Stomach (tissue), 9 donors: ENCODE measurements around the gene UHRF1. TPM values are rescaled to one million over a fixed set of nuclear protein-coding genes. Genes with fewer than 3 reads are reported as not detected.

Experiments
- DNase-seq, 2 donors: peaks; one replicate each; pipeline versions ENCODE4 v3.0.0 to v3.0.0-alpha.2; 2013 to 2019
- H3K27ac ChIP-seq, 5 donors: fragments of 200-600 bp in 4 of 5; sonication (generic) in 4 of 5; one replicate each; pipeline ENCODE4 v1.5.1; 2013 to 2019; ENCODE audit warnings: mild to moderate bottlenecking in 1 of 5, moderate library complexity in 1 of 5
- H3K27me3 ChIP-seq, 3 donors: fragments of 200-600 bp; sonication (generic); one replicate each; pipeline ENCODE4 v1.5.1; 2017 to 2019; ENCODE audit warnings: mixed run types in 1 of 3
- H3K36me3 ChIP-seq, 4 donors: fragments of 200-600 bp; sonication (generic); 1 replicate in 3 of 4; 2 replicates in 1 of 4; pipeline ENCODE4 v1.5.1; 2016 to 2019
- H3K4me1 ChIP-seq, 4 donors: fragments of 200-600 bp; sonication (generic); one replicate each; pipeline ENCODE4 v1.5.1; 2016 to 2019
- H3K4me3 ChIP-seq, 4 donors: fragments of 200-600 bp; sonication (generic) in 3 of 4; one replicate each; pipeline ENCODE4 v1.5.1; 2016 to 2019; ENCODE audit warnings: mild to moderate bottlenecking in 1 of 4
- H3K9me3 ChIP-seq, 4 donors: fragments of 200-600 bp; sonication (generic); one replicate each; pipeline ENCODE4 v1.5.1; 2016 to 2019
- CTCF ChIP-seq, 7 experiments: fragments of 450-650 bp in 4 of 7; fragments of 200-600 bp in 3 of 7; sonication (generic) in 3 of 7; IDR thresholded peaks; one replicate each; pipeline ENCODE4 v1.5.1; 2016 to 2019; ENCODE audit warnings: antibody characterized with exemption in 7 of 7, control low read depth in 2 of 7, mild to moderate bottlenecking in 1 of 7
- EP300 ChIP-seq: sonication (generic); formaldehyde crosslinking; IDR thresholded peaks from one replicate; pipeline ENCODE4 v1.6.1; 2017; ENCODE audit warnings: antibody characterized with exemption
- POLR2A ChIP-seq, 4 donors: fragments of 450-650 bp; IDR thresholded peaks; one replicate each; pipeline ENCODE4 v1.6.1; 2016; ENCODE audit warnings: antibody characterized with exemption in 4 of 4, control low read depth in 2 of 4, mild to moderate bottlenecking in 1 of 4, moderate library complexity in 1 of 4
- POLR2AphosphoS5 ChIP-seq, 3 donors: sonication (generic); formaldehyde crosslinking; IDR thresholded peaks; one replicate each; pipeline ENCODE4 v1.6.1; 2016; ENCODE audit warnings: antibody characterized with exemption in 3 of 3
- WGBS, 5 donors: extraction: QIAGEN DNeasy Blood & Tissue Kit in 3 of 5; methylation state at CpG; one replicate each; pipeline versions ENCODE4 v1.1.5 to v1.1.7; 2013 to 2018; 5-methylcytosine and 5-hydroxymethylcytosine counted together
- intact Hi-C: fragments of 100-400 bp; cut with DNase I; formaldehyde crosslinking; loops from one replicate; pipeline ENCODE4 v1.15.1; 2023; ENCODE audit warnings: low total_unique reads
- polyA plus RNA-seq, 3 donors: library from polyadenylated mRNA; stranded (reverse); fragments of 200-250 nt; gene quantifications; one replicate each; pipeline ENCODE4 v1.2.3, GENCODE V29; 2013
- total RNA-seq, 5 donors: library from RNA; depleted of rRNA; stranded (reverse); fragments of >200 nt; gene quantifications; one replicate each; pipeline versions ENCODE4 v1.1.0 to v1.2.3, GENCODE V29; 2014 to 2016
- donor health status: healthy with polysubstance abuse.
- donor health status: Bipolar disorder and iron deficiency.
- donor health status: healthy.

UHRF1 gene
- total and polyA plus RNA-seq, 8 donors, result 0.58 to 20.5 (median 4.1) TPM

GRCh38 chr19:4955274-4955673, 46.0 kb downstream of the UHRF1 start:
- H3K27ac ChIP-seq, result no peak overlapping the region
- peaks cover 0 to 42% (median 0%) of the 10 kb centered on the region in 4 donors for H3K36me3 ChIP-seq
- no peak overlapping the region for H3K4me3 ChIP-seq
- intact Hi-C loops, result no loop called here
- no peaks in the 10 kb centered on the region for H3K27me3 ChIP-seq
- no peaks in the 10 kb centered on the region for H3K4me1 ChIP-seq
- TF ChIP-seq POLR2AphosphoS5 (IDR thresholded peaks at IDR 0.05) (no peak), POLR2A (IDR thresholded peaks at IDR 0.05) (no peak), CTCF (IDR thresholded peaks at IDR 0.05) (no peak), EP300 (no peak)
- DNase-seq, result no peak
- WGBS, 5 donors, result 95 to 97% (median 95%) methylated on average over 10 of the region's 10 CpGs
- no peaks in the 10 kb centered on the region for H3K9me3 ChIP-seq

GRCh38 chr19:4957981-4958380, 48.7 kb downstream of the UHRF1 start:
- Histone ChIP-seq H3K4me3 (no peak overlapping the region), H3K9me3 (no peaks in the 10 kb centered on the region), H3K4me1 (no peaks in the 10 kb centered on the region), H3K27ac (no peak overlapping the region), H3K27me3 (no peaks in the 10 kb centered on the region), H3K36me3 (peaks cover 0 to 47% (median 0%) of the 10 kb centered on the region in 4 donors)
- intact Hi-C loops, result no loop called here
- DNase-seq, result no peak
- TF ChIP-seq CTCF (IDR thresholded peaks at IDR 0.05) (no peak), POLR2A (IDR thresholded peaks at IDR 0.05) (no peak), POLR2AphosphoS5 (IDR thresholded peaks at IDR 0.05) (no peak), EP300 (no peak)
- 87 to 97% (median 94%) methylated on average over 4 to 8 of the region's 8 CpGs for WGBS, 5 donors

DNA sequence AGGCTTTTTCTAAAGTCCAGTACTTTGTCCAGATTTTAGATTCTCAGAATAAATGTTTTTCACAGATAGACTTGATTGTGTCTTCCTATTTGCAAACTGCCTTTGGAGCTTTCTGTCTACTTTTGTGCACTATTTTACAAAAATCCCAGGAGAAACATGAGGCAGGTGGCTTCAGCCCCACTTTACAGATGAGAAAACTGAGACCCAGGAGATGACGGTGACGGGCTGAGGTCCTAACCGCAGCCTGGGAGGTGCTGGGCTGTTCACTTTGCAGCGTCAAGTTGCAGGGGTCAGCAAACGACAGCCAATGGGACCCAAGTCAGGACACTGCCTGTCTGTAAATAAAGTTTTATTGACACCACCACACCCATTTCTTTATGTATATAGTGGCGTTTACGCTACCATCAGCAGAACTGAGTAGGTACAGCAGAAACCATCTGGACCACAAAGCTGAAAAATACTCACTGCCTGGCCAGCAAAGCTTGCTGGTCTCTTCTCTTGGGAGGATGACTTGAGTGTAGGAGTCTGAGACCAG, 52.9 kb downstream of the UHRF1 start:
- H3K27me3 ChIP-seq, result no peaks in the 10 kb centered on the region
- intact Hi-C loops, result no loop called here
- no peak overlapping the region for H3K27ac ChIP-seq
- no peaks in the 10 kb centered on the region for H3K4me1 ChIP-seq
- WGBS, 5 donors, result 88 to 93% (median 92%) methylated on average over 7 of the region's 7 CpGs
- no peak for DNase-seq
- peaks cover 0 to 21% (median 0%) of the 10 kb centered on the region in 4 donors for H3K36me3 ChIP-seq
- no peak overlapping the region for H3K4me3 ChIP-seq
- H3K9me3 ChIP-seq, result no peaks in the 10 kb centered on the region
- TF ChIP-seq EP300 (no peak), POLR2A (IDR thresholded peaks at IDR 0.05) (no peak), POLR2AphosphoS5 (IDR thresholded peaks at IDR 0.05) (no peak), CTCF (IDR thresholded peaks at IDR 0.05) (no peak)

GRCh38 chr19:4965061-4965460, 55.8 kb downstream of the UHRF1 start:
- no peak overlapping the region for H3K27ac ChIP-seq
- DNase-seq, result no peak
- TF ChIP-seq CTCF (IDR thresholded peaks at IDR 0.05) (no peak), POLR2A (IDR thresholded peaks at IDR 0.05) (no peak), EP300 (no peak), POLR2AphosphoS5 (IDR thresholded peaks at IDR 0.05) (no peak)
- H3K27me3 ChIP-seq, result no peaks in the 10 kb centered on the region
- no peak overlapping the region for H3K4me3 ChIP-seq
- peaks cover 2 to 13% (median 11%) of the 10 kb centered on the region in 4 donors for H3K4me1 ChIP-seq
- H3K36me3 ChIP-seq, result peaks cover 0 to 8% (median 0%) of the 10 kb centered on the region in 4 donors
- intact Hi-C loops, result no loop called here
- WGBS, 5 donors, result 94 to 98% (median 97%) methylated on average over 6 of the region's 6 CpGs
- H3K9me3 ChIP-seq, result no peaks in the 10 kb centered on the region
